GM12872 (cell line): Measurements from ENCODE around the gene FOCAD.

ENCODE experiments used
- TF ChIP-seq, protein P1 (sequence below): IDR thresholded peaks from 3 replicates; pipeline ENCODE4 v1.5.1; 2011; ENCODE audit warnings: low read depth, mild to moderate bottlenecking, low read length, moderate library complexity; ENCODE audit not compliant: insufficient read depth

The FOCAD gene

DNA sequence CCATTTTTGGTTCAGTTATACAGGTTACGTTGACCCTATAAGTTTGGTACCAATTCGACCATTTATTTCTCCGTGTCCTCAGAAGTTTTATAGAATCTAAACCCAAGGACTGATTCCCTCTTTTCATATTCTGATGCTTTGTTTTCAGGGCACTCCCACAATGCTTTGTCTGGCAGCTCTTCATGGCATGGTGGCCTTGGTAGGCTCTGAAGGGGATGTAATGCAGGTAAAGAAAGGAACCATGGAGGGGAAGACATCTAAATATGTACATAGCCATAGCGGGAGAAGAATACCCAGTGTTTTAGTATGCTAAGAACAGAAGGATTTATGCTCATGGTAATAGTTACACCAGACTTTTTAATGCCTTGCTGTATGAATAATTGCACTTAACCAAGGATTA is 264.6 kb downstream of the FOCAD start:
- TF ChIP-seq, protein P1, sequence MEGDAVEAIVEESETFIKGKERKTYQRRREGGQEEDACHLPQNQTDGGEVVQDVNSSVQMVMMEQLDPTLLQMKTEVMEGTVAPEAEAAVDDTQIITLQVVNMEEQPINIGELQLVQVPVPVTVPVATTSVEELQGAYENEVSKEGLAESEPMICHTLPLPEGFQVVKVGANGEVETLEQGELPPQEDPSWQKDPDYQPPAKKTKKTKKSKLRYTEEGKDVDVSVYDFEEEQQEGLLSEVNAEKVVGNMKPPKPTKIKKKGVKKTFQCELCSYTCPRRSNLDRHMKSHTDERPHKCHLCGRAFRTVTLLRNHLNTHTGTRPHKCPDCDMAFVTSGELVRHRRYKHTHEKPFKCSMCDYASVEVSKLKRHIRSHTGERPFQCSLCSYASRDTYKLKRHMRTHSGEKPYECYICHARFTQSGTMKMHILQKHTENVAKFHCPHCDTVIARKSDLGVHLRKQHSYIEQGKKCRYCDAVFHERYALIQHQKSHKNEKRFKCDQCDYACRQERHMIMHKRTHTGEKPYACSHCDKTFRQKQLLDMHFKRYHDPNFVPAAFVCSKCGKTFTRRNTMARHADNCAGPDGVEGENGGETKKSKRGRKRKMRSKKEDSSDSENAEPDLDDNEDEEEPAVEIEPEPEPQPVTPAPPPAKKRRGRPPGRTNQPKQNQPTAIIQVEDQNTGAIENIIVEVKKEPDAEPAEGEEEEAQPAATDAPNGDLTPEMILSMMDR = no peak

DNA sequence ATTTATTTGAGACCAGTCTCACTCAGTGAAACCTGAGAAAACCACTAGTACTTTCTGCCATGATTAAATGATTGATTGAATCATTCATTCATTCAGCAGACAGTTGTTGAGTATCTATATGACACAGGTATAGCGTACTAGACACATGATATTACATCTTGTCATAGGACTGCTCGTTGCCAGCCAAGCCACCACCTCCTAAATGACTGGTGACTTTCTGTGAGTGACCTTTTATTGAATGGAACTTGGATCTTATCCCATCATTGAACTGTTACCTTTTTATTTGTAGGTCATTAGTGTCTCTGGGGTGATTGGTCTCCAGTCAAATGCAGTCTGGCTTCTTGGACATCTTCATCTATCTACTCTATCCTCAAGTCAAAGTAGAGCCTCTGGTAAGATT is 266.6 kb downstream of the FOCAD start:
- TF ChIP-seq, protein P1 = no peak

GRCh38 chr9:20962536-20963225 is 278.6 kb downstream of the FOCAD start:
- TF ChIP-seq, protein P1 = no peak

DNA sequence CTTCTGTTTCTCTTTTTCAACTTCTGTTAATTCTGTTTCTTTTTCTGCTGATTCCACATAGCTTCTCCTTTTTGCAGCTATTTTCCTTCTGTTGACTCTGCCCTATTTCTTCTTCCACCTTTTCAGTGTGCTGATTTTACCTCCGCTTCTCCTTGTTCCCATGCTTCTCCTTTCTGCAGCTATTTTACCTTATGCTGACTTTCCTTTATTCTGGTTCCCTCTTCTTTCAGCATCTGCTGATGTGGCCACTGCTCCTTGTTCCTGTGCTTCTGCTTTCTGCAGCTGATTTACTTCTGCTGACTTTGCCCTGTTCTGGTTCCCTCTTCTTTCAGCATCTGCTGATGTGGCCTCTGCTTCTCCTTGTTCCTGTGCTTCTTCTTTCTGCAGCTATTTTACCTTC is 288.6 kb downstream of the FOCAD start:
- TF ChIP-seq, protein P1 = no peak

- TF ChIP-seq, protein P1 = no peak
Observed at GRCh38 chr9:20978249-20978648, 294.2 kb downstream of the FOCAD start.

DNA sequence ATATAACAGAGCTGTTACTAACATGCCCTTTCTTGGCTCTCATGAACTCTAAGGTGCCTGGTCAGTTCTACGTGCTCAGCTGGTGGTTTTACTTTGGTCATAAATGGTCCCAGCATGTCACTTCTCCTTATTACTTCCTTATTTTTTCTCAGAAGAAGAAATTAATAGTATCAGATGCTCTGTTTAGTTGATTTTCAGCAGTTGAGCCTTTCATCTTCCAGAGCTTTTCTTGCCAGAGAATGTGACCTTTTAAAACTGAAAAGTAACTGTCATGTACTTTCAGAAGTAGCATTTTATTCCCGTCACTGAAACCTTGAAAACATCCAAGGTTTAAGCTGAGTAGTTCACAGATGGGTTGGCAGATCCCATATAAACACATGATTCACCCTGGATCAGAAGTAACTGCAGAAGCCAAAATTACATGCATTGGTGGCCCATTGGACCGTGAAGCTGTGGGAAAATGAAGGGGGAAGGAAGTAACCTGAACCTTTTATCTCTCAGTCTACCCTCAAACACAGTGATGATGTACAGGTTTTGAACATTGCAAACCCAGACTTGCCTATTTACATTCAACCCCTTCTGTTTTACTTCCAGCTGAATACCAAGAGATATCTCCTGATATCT is 296.9 kb downstream of the FOCAD start:
- TF ChIP-seq, protein P1 = no peak

- TF ChIP-seq, protein P1 = no peak
Observed at GRCh38 chr9:20981486-20981885, 297.4 kb downstream of the FOCAD start.
